Measurements from ENCODE around the gene COL8A2. TPM values are rescaled to one million over a fixed set of nuclear protein-coding genes. Genes with fewer than 3 reads are reported as not detected.

COL8A2 gene
- total and polyA plus RNA-seq, 2 of the 4 experiments (the other 2 are of a cell fraction) = 0.54 to 1.1 TPM

DNA sequence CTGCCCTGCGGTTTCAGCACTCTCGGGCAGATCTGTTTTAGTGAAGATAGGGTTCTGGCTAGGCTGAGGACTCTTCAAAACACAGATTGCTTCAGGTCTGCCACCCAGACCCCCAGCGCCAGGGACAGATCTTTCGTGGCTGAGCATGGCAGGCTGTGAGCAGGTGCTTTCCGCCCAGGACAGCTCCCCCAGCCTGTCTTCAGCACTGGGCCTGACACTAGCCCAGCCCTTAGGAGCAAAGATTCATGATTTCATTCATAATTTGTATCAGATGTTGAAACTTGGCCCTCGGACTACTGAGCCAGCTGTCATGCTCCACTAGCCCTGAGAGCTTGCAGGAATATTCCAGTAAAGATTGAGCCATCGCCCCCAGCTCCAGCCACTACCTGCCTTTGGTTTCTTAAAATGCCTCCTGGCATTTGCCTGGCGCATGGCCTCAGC, 30.4 kb downstream of the COL8A2 start (continued):
- TF ChIP-seq BHLHE40 (IDR thresholded peaks at IDR 0.05; ENCODE audit: low read depth, low read length) (no peak), MAFK (IDR thresholded peaks at IDR 0.05; ENCODE audit: low read depth, low read length) (no peak), SMC3 (IDR thresholded peaks at IDR 0.05; ENCODE audit: low read depth, low read length) (no peak), MAZ (IDR thresholded peaks at IDR 0.05; ENCODE audit: borderline replicate concordance, low read depth, low read length) (no peak), FOS (IDR thresholded peaks at IDR 0.05; ENCODE audit: low read depth, low read length) (no peak)

DNA sequence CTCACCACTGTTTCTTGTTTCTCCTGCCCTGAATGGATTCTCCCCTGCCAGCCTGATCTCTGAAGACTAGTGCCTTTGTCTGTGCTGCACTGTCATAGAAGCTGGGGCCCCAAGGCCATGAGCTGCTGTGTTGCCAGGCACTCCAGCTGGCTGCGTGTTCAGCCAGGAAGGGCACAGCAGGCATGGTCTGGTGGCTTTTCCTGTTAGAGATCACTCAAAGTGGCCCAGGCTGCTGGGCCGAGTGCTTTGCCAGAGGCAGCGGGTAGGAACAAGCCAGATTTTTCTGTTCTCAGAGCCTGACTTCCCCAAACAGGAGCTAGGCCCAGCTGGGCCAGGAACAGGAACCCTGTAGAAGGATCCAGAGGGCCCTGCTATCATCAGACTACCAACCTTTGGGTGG, 31.1 kb downstream of the COL8A2 start:
- no peak overlapping the region for H2AK5ac ChIP-seq (ENCODE audit: low read depth, low read length)
- POLR2A ChIA-PET (ENCODE audit: unreplicated experiment) = no interaction called here
- in situ Hi-C loops (cut with MboI; ENCODE audit: low sequenced_read_pairs) = no loop called here

More for the DNA sequence above, 31.1 kb downstream of the COL8A2 start:
- Histone ChIP-seq H3K4me2 (ENCODE audit: low read depth, low read length) (no peak overlapping the region), H2BK20ac (ENCODE audit: low read depth, low read length) (no peak overlapping the region), H4K20me1 (ENCODE audit: insufficient read depth, low read length) (peaks cover 7% of the 10 kb centered on the region; the same call in 1 of the 2 replicates), H3K9me1 (ENCODE audit: insufficient read depth, low read length) (no peaks in the 10 kb centered on the region), H2BK5ac (ENCODE audit: low read depth, low read length, poor library complexity, severe bottlenecking) (no peak overlapping the region), H3K79me1 (ENCODE audit: low read depth in 1 of 2, low read length in 2 of 2) (peaks cover 38 to 45% of the 10 kb centered on the region in 2 experiments), H2AFZ (replicated peaks; ENCODE audit: low read length, poor library complexity) (no peak overlapping the region), H4K5ac (ENCODE audit: low read depth, low read length) (no peak overlapping the region), H2AK9ac (replicated peaks; ENCODE audit: low read depth, low read length, poor library complexity) (no peak overlapping the region), H3K9me3 (ENCODE audit: control insufficient read depth, insufficient read depth, low read length) (no peaks in the 10 kb centered on the region), H2BK15ac (ENCODE audit: low read depth, low read length) (no peak overlapping the region), H3K14ac (replicated peaks; ENCODE audit: low read depth, low read length) (no peak overlapping the region), H3K56ac (ENCODE audit: extremely low read depth, insufficient read depth, low read length) (no peak overlapping the region), H3K4me3 (ENCODE audit: insufficient read depth, low read depth, low read length) (no peak overlapping the region), H4K91ac (ENCODE audit: insufficient read depth, low read depth, low read length) (no peak overlapping the region), H2BK120ac (ENCODE audit: low read depth, low read length) (no peak overlapping the region), H3K23ac (ENCODE audit: low read depth, low read length) (no peak overlapping the region), H3K9ac (ENCODE audit: low read depth, low read length) (no peak overlapping the region), H3K4ac (ENCODE audit: low read depth, low read length) (no peak overlapping the region), H3K27me3 (ENCODE audit: control insufficient read depth, insufficient read depth, low read length) (no peaks in the 10 kb centered on the region), H3K27ac (ENCODE audit: insufficient read depth, low read length) (no peak overlapping the region), H3K36me3 (ENCODE audit: control insufficient read depth, insufficient read depth, low read length) (peaks cover 35% of the 10 kb centered on the region), H3K18ac (ENCODE audit: low read depth, low read length) (no peak overlapping the region), H3K4me1 (ENCODE audit: control insufficient read depth, insufficient read depth, low read length) (peaks cover 2% of the 10 kb centered on the region; the same call in 1 of the 2 replicates), H4K8ac (ENCODE audit: low read depth in 2 of 2, low read length in 2 of 2) (no peak overlapping the region)
- no TSS peak for BruUV-seq (replicated peaks)
- ATAC-seq (ENCODE audit: low read depth) = no peak
- dilution Hi-C loops (cut with HindIII; ENCODE audit: low sequenced_read_pairs, unreplicated experiment) (no loop called here), intact Hi-C loops (cut with micrococcal nuclease) (no loop called here)
- no CpG with 5 or more reads among the region's 3 CpGs for WGBS, 2 experiments (ENCODE audit: extremely low coverage in 2 of 2, insufficient read length in 1 of 2)
- CTCF ChIA-PET = interaction anchor here (1.1 kb wide), 1 partner anchor 56 kb away, joined by 3 read pairs; the partner anchor contains the start of gene TRAPPC3
- no peak for DNase-seq
- TF ChIP-seq, protein P1, sequence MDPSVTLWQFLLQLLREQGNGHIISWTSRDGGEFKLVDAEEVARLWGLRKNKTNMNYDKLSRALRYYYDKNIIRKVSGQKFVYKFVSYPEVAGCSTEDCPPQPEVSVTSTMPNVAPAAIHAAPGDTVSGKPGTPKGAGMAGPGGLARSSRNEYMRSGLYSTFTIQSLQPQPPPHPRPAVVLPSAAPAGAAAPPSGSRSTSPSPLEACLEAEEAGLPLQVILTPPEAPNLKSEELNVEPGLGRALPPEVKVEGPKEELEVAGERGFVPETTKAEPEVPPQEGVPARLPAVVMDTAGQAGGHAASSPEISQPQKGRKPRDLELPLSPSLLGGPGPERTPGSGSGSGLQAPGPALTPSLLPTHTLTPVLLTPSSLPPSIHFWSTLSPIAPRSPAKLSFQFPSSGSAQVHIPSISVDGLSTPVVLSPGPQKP (IDR thresholded peaks at IDR 0.05; ENCODE audit: borderline replicate concordance, low read depth, low read length) = no peak
- TF ChIP-seq FOS (IDR thresholded peaks at IDR 0.05; ENCODE audit: low read depth, low read length) = no peak
